GM19099 (cell line): ENCODE results near the gene C6orf163.
A peak's percentile ranks its signal among the peaks of the same experiment; 100 is the strongest.

Source experiments
- POLR2A ChIP-seq: IDR thresholded peaks from 3 replicates; pipeline ENCODE4 v1.6.1; 2011; ENCODE audit warnings: low read depth; ENCODE audit not compliant: insufficient read length; ENCODE audit errors: extremely low read depth

C6orf163 gene

GRCh38 chr6:87344731-87345130 lies at the start of gene C6orf163:
Gene C6orf163 (plus strand): TSS chr6:87344813. CDS start chr6:87345100, 287 bp downstream.
- TF ChIP-seq POLR2A: no peak

GRCh38 chr6:87297119-87297518 lies 47.5 kb upstream of the C6orf163 start:
- TF ChIP-seq POLR2A: no peak

DNA sequence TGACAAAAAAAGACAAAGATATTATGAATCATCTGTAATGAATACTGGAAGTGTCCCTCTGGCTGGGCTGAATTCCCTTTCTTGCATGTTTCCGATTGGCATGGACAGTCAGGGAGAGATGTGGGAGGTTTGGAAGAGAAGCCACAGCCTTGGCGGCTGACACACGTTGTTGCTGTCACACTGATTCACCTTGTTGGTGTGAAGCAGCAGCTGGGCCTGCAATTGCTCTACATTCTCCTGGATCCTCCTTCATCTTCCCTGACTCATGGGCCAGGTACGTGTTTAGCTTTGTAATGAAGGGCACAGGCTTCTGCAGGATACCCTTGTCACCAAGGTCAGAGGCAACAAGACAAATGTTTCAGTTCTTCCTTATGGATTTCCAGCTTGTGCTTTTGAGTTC lies 35.6 kb upstream of the C6orf163 start:
- TF ChIP-seq POLR2A: no peak

DNA sequence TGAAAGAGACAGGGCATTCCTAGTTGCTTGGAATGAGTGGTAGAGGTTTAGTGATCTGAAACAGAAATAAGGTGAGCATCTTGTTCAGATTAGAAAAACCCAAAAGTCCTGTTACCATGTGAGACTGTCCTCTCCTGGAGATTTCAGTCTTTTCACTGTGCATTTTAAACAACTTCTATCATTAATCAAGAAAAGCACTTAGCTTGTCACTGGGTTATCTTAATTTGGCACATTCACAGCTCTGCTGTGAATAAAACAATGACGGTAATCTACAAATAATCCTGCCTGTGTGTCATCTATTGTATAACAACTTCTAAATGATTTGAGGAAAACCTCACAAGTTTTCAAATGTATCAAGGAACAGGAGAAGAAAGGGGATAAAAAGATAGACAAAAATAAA lies 31.8 kb upstream of the C6orf163 start:
- TF ChIP-seq POLR2A: no peak

DNA sequence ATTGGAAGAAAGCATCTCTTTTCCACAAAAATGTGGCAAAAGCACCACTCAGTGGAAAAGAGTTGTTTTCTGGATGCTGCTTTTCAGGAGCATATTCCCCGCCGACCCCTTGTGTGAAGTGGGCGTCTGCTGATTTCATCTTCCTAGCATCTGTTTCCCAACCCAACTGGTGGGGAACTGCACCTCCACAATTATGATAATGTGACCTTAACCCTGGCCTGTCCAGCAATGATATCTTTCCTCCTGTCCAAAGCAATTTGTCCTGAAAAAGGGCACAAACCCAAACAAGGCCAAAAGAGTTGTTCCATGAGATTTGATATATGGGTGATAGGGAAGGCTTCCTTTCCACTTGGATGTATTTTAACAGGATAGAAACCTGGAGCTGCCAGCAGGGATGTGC lies 29.5 kb upstream of the C6orf163 start:
- no peak for TF ChIP-seq POLR2A

GRCh38 chr6:87319271-87319987 lies 25.2 kb upstream of the C6orf163 start:
- no peak for TF ChIP-seq POLR2A

- TF ChIP-seq POLR2A: peak; percentile 83
These were observed 22.1 kb upstream of the C6orf163 start, which contains the start of gene SMIM8 for GRCh38 chr6:87322304-87323212. Gene SMIM8 (plus strand): TSS chr6:87322588. CDS start chr6:87337032, 14,444 bp downstream.

GRCh38 chr6:87330961-87331360 lies 13.7 kb upstream of the C6orf163 start:
- TF ChIP-seq POLR2A: no peak

GRCh38 chr6:87333033-87333432 lies 11.6 kb upstream of the C6orf163 start:
- TF ChIP-seq POLR2A: no peak

DNA sequence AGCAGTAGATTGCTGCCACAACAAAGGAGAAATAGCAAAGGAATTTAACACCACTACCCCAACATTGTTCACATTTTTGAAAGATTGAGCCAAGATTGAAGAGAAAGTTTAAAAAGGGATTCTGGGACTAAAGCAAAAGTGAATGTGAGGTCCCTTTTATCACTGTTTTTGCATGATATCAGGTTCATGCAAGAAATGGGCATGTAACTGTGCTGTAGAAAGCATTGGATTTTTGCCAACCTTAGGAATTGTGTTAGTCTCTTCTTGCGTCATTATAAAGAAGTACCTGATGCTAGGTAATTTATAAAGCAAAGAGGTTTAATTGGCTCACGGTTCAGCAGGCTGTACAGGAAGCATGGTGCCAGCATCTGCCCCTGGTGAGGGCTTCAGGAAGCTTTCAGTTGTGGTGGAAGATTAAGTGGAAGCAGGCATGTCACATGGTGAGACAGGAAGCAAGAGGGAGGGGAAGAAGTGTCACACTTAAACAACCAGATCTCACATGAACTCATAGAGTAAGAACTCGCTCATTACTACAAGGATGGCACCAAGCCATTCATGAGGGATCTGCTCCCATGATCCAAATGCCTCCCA lies 10.9 kb upstream of the C6orf163 start:
- no peak for TF ChIP-seq POLR2A

DNA sequence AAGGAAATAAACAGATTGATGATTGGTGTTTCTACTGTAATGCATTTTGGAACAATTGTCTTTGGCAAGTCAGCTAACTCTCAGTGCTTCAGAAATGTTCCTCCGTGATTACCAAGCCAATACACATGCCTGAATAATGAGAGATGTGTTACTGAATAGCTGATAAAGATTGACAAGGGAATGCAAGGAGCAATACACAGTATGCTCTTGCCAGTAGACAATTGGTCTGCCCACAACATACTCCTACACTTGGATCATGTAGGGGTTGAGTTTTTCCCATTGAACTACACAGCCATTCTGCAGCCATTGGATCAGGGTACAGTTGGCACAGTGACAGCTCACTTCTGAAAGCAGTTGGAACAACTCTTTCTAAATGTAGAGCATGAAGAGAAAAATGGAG lies 9.9 kb upstream of the C6orf163 start:
- no peak for TF ChIP-seq POLR2A

DNA sequence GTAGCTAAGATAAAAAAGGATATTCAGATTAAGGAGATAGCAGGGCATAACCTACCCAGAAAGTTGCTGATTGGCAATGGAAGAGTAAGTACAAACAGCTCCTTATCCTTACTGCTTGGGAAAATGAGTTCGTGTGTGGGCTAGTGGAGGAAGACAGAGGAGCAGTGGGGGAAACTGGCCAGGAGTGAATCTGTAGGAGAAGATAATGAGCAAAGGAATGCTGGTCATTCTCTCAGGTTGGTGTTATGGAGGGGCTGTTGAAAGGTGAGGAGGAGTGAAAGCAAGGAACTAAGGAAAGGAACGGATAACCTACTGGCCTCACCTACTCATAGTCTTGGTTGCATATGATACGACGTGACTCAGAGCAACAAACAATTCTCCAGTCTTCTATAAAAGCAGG lies 8.2 kb upstream of the C6orf163 start:
- no peak for TF ChIP-seq POLR2A

GRCh38 chr6:87340230-87340629 lies 4.4 kb upstream of the C6orf163 start:
- TF ChIP-seq POLR2A: no peak

DNA sequence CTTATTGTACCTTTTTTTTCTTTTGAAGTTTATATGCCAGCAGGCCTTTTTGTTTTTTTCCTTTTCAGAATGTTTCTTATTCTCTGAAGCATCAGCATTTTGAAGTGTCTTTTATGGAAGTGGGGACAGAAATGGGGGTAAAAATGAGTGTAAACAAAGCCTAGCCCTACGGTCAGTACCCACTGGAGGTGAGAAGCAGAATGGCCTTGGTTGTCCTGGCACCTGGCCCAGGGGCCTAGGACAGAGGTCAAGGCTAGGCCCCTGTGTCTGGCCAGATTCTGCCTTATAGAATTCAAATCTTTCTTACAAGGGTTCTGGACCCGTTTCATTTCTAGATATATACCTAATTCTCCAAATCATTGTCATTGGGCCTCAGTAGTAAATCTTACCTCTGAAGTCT lies 3.5 kb upstream of the C6orf163 start:
- no peak for TF ChIP-seq POLR2A

DNA sequence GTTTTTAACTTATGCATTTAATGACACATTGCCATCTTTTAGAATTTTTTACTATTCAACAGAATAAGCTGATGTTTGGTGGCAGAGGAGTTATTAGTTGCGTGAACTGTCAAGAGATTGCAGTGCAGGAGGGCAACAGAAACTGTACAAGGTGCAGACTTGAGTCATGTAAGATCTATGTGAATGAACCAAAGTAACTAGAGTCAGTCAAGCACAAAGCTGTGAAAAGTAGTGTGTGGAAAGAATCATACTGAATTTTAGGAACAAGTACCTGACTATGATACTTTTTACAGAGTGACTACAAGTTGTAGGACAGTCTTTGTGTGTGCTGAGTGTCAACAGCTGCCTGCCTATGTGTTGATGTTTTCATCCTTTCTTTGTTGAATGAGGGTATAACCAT lies 2.7 kb upstream of the C6orf163 start:
- no peak for TF ChIP-seq POLR2A
